ENCODE results near the gene ACVR2B. TPM values are rescaled to one million over a fixed set of nuclear protein-coding genes. Genes with fewer than 3 reads are reported as not detected.

The ACVR2B gene
- total RNA-seq, 1 donor, result 2.6 TPM

DNA sequence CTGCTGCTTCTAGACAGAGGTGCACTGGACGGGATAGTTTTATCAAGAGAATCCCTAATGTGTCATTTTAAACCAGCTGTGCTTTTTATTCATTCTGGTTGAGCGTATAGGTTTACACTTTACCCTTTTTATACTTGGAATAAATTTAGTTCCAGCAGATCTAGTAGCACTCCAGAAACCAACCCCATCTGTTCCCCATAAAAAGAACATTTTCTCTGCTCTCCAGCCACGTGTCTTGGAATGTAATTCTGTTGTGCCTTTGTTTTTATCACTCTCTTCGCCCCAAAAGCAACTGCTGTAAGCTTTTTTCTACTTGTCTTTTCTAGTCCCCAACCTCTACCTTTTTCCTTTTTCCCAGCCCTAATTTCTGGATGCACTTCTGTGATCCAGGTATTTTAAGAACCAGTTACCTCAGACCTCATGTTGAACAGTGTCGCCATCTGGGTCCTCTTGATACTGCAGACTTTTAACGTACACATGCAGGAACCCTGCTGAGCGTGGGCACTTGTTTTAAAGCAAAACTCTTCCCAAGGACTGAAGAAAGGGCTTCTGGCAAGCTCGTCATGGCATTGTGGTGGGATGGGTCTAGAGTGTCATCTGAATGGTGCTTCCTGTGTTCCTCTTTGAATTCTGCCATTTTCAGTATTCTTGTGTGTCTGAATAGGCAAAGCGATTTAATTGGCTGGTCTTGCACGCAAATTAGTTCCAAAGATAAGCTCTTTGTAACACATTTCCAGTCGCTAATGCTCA is 36.8 kb downstream of the ACVR2B start:
- no peaks in the 10 kb centered on the region for H3K4me1 ChIP-seq (ENCODE audit: insufficient read depth, low read length)
- no peaks in the 10 kb centered on the region for H3K9me3 ChIP-seq (ENCODE audit: low read depth, low read length)
- H3K27me3 ChIP-seq (ENCODE audit: insufficient read depth, low read length), result no peaks in the 10 kb centered on the region
- no peak overlapping the region for H3K4me3 ChIP-seq (ENCODE audit: low read length)

- no peak overlapping the region for H3K4me3 ChIP-seq (ENCODE audit: low read length)
- H3K9me3 ChIP-seq (ENCODE audit: low read depth, low read length), result no peaks in the 10 kb centered on the region
- no peaks in the 10 kb centered on the region for H3K4me1 ChIP-seq (ENCODE audit: insufficient read depth, low read length)
- H3K27me3 ChIP-seq (ENCODE audit: insufficient read depth, low read length), result no peaks in the 10 kb centered on the region
These were observed 37.5 kb downstream of the ACVR2B start for GRCh38 chr3:38491215-38491614.

DNA sequence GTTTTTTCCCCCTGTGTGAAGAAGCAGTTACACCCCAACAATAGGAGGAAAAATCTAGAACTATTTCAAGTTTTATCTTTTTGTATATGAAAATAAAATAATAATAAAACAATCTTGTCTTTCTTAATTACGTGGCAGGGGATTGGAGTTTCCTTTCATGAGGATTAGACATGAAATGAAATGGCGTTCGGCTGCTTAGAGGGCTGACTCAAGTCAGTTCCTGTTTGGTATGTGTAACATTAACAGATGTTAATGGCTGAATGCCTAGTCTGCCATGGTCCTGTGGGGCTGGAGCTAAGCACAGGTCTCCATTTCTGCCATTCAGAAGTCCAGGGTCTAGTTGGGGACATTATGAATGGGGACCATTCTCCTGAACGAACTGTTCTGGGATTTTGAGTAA is 39.3 kb downstream of the ACVR2B start:
- no peaks in the 10 kb centered on the region for H3K27me3 ChIP-seq (ENCODE audit: insufficient read depth, low read length)
- H3K4me3 ChIP-seq (ENCODE audit: low read length), result no peak overlapping the region
- no peaks in the 10 kb centered on the region for H3K9me3 ChIP-seq (ENCODE audit: low read depth, low read length)
- H3K4me1 ChIP-seq (ENCODE audit: insufficient read depth, low read length), result peaks cover 6% of the 10 kb centered on the region

GRCh38 chr3:38496131-38496910 is 42.6 kb downstream of the ACVR2B start, which contains the start of gene EXOG:
Gene EXOG, plus strand, starts transcription at chr3:38496340. Its CDS starts 28 bp downstream, at chr3:38496368.
- no peaks in the 10 kb centered on the region for H3K27me3 ChIP-seq (ENCODE audit: insufficient read depth, low read length)
- no peaks in the 10 kb centered on the region for H3K9me3 ChIP-seq (ENCODE audit: low read depth, low read length)
- H3K4me3 ChIP-seq (ENCODE audit: low read length), result peak within 1 kb of the TSS; percentile 84
- H3K4me1 ChIP-seq (ENCODE audit: insufficient read depth, low read length), result peaks cover 6% of the 10 kb centered on the region

GRCh38 chr3:38497031-38497430 is 43.3 kb downstream of the ACVR2B start:
- Histone ChIP-seq H3K4me3 (ENCODE audit: low read length) (peak overlapping the region; percentile 84), H3K4me1 (ENCODE audit: insufficient read depth, low read length) (peaks cover 6% of the 10 kb centered on the region), H3K9me3 (ENCODE audit: low read depth, low read length) (no peaks in the 10 kb centered on the region), H3K27me3 (ENCODE audit: insufficient read depth, low read length) (no peaks in the 10 kb centered on the region)

DNA sequence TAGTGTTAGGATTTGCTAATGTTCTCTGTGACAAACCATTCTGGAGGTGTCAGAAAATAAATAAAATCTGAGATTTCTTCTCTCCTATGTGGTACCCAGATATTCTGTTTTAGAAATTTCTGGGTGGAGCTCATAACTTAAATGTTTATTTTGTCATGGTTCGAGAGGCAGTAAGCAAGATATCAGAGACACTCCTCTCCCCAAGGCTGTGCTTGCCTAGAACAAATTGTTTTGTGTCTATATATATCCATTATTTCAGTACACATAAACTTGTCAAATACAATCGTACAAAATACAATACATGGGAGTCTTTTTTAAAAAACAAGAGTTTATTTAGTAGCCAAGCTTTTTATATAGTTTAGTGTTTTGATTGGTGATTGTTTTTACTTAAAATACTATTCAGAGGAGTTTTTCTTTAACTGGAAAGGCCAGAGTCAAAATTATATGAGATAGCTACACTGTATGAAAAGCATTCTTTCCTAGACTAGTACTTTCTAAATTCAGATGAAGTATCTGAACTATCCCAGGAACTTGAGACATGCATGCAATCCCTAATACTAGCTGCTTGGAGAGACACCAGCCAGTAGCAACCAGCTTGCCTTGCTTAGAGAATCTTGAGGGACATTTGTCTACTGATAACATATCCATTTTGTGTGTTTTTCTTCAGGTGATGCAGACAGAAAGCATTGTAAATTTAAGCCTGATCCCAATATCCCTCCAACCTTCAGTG is 47.2 kb downstream of the ACVR2B start:
- Histone ChIP-seq H3K9me3 (ENCODE audit: low read depth, low read length) (no peaks in the 10 kb centered on the region), H3K27me3 (ENCODE audit: insufficient read depth, low read length) (no peaks in the 10 kb centered on the region), H3K4me1 (ENCODE audit: insufficient read depth, low read length) (peaks cover 6% of the 10 kb centered on the region), H3K4me3 (ENCODE audit: low read length) (no peak overlapping the region)

GRCh38 chr3:38507120-38507519 is 53.4 kb downstream of the ACVR2B start:
- no peak overlapping the region for H3K4me3 ChIP-seq (ENCODE audit: low read length)
- no peaks in the 10 kb centered on the region for H3K9me3 ChIP-seq (ENCODE audit: low read depth, low read length)
- H3K4me1 ChIP-seq (ENCODE audit: insufficient read depth, low read length), result no peaks in the 10 kb centered on the region
- H3K27me3 ChIP-seq (ENCODE audit: insufficient read depth, low read length), result no peaks in the 10 kb centered on the region

- no peak overlapping the region for H3K4me3 ChIP-seq (ENCODE audit: low read length)
- H3K27me3 ChIP-seq (ENCODE audit: insufficient read depth, low read length), result no peaks in the 10 kb centered on the region
- H3K4me1 ChIP-seq (ENCODE audit: insufficient read depth, low read length), result no peaks in the 10 kb centered on the region
- no peaks in the 10 kb centered on the region for H3K9me3 ChIP-seq (ENCODE audit: low read depth, low read length)
These were observed 56.0 kb downstream of the ACVR2B start for GRCh38 chr3:38509732-38510131.

DNA sequence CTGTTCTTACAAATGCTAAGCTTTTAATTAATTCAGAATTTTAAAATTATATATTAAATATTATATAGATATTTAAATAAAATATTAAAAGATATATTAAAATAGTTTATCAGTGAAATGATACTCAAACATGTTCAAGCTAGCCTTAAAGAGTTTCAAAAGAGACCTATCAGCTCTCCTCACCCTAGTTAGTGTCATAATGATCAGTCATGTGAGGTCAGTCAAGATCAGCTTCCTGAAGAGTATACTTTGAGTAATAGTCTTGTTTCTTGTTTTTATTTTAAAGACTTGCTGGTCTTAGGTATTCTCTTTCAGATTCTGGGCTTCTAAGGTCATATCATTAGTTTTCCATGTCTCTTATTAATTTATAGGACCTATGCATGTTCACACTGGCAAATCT is 56.9 kb downstream of the ACVR2B start:
- no peak overlapping the region for H3K4me3 ChIP-seq (ENCODE audit: low read length)
- no peaks in the 10 kb centered on the region for H3K4me1 ChIP-seq (ENCODE audit: insufficient read depth, low read length)
- H3K27me3 ChIP-seq (ENCODE audit: insufficient read depth, low read length), result no peaks in the 10 kb centered on the region
- H3K9me3 ChIP-seq (ENCODE audit: low read depth, low read length), result no peaks in the 10 kb centered on the region

DNA sequence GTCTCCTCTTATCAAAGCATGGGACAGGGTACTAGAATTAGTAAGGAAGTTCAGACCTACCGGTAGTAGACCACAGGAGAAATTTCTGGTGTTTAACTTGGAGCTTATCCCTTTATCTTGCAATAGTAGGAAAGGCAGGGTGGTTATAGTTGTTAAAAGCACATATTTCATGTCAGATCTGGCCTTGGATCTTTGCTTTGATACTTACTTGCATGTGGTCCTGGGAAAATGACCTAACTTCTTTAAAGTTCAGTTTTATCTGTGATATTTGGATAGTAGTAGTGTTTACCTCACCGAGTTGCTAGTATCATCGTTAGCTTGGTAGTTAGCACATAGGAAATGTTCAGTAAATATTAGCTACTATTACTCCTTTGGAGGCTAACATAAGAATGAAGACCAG is 57.9 kb downstream of the ACVR2B start:
- no peak overlapping the region for H3K4me3 ChIP-seq (ENCODE audit: low read length)
- no peaks in the 10 kb centered on the region for H3K27me3 ChIP-seq (ENCODE audit: insufficient read depth, low read length)
- no peaks in the 10 kb centered on the region for H3K4me1 ChIP-seq (ENCODE audit: insufficient read depth, low read length)
- H3K9me3 ChIP-seq (ENCODE audit: low read depth, low read length), result no peaks in the 10 kb centered on the region

DNA sequence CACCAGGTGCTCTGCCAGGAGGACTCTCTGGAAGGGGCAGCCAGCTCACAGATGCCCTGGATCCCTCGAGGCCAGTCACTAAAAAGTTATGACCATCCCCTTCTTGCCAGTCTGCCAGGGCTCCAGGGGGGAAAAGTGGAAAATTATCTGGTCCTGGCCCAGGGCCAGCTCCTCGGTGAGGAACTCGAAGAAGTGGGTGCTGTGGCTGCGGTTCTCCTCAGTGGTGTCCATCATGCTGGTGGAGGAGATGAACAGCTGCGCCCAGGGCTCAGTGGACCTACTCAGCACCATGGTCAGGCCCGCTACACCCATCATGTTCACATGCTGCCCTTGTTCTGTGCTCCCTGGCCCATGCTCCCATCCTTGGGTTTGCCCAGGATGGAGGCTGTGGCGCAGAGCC is 61.7 kb downstream of the ACVR2B start:
- peaks cover 4% of the 10 kb centered on the region for H3K4me1 ChIP-seq (ENCODE audit: insufficient read depth, low read length)
- H3K27me3 ChIP-seq (ENCODE audit: insufficient read depth, low read length), result no peaks in the 10 kb centered on the region
- no peak overlapping the region for H3K4me3 ChIP-seq (ENCODE audit: low read length)
- no peaks in the 10 kb centered on the region for H3K9me3 ChIP-seq (ENCODE audit: low read depth, low read length)

DNA sequence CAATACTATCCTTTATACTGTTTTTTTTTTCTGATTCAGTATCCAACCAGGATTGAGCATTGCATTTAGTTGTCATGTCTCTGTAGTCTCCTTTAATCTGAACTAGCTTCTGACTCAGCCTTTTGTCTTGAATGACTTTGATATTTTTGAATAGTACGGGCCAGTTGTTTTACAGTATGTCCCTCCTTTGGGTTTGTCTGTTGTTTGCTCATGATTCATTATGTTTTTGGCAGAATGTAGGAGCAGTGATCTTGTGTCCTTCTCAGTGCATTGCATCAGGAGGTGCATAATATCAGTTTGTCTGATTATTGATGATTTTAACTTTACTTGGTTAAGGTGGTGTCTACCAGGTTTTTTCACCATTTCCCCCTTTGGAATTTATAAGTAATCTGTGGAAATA is 63.0 kb downstream of the ACVR2B start:
- H3K27me3 ChIP-seq (ENCODE audit: insufficient read depth, low read length), result no peaks in the 10 kb centered on the region
- peaks cover 4% of the 10 kb centered on the region for H3K4me1 ChIP-seq (ENCODE audit: insufficient read depth, low read length)
- H3K9me3 ChIP-seq (ENCODE audit: low read depth, low read length), result no peaks in the 10 kb centered on the region
- H3K4me3 ChIP-seq (ENCODE audit: low read length), result no peak overlapping the region

DNA sequence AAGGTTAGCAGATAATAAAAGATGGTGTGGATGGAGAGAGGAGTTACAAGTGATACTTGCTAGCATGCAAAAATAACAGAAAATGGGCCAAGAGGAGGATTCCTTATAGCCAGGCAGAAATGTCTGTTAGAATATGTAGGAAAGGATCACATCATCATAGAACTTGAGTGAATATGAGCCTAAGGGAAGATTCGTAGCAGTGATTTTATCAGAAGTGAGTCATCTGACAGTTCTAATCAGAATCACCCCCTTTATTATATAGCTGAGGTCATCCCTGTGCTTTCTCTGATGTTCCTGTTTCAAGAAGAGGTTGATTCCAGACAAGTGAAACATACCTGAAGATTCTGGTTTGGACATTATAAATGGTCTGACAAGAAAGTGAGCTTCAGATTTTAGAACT is 65.3 kb downstream of the ACVR2B start:
- Histone ChIP-seq H3K9me3 (ENCODE audit: low read depth, low read length) (no peaks in the 10 kb centered on the region), H3K4me3 (ENCODE audit: low read length) (no peak overlapping the region), H3K27me3 (ENCODE audit: insufficient read depth, low read length) (no peaks in the 10 kb centered on the region), H3K4me1 (ENCODE audit: insufficient read depth, low read length) (peaks cover 4% of the 10 kb centered on the region)

- Histone ChIP-seq H3K4me3 (ENCODE audit: low read length) (no peak overlapping the region), H3K27me3 (ENCODE audit: insufficient read depth, low read length) (no peaks in the 10 kb centered on the region), H3K4me1 (ENCODE audit: insufficient read depth, low read length) (peaks cover 4% of the 10 kb centered on the region), H3K9me3 (ENCODE audit: low read depth, low read length) (no peaks in the 10 kb centered on the region)
These were observed 66.0 kb downstream of the ACVR2B start for GRCh38 chr3:38519651-38520050.

GRCh38 chr3:38521391-38521987 is 67.8 kb downstream of the ACVR2B start:
- no peak overlapping the region for H3K4me3 ChIP-seq (ENCODE audit: low read length)
- H3K27me3 ChIP-seq (ENCODE audit: insufficient read depth, low read length), result no peaks in the 10 kb centered on the region
- peaks cover 4% of the 10 kb centered on the region for H3K4me1 ChIP-seq (ENCODE audit: insufficient read depth, low read length)
- H3K9me3 ChIP-seq (ENCODE audit: low read depth, low read length), result no peaks in the 10 kb centered on the region
